ENCODE data around the gene TBCD. TPM values are rescaled to one million over a fixed set of nuclear protein-coding genes. Genes with fewer than 3 reads are reported as not detected.

Gene TBCD
- total RNA-seq, 1 donor from 2014 or later: 125 TPM

DNA sequence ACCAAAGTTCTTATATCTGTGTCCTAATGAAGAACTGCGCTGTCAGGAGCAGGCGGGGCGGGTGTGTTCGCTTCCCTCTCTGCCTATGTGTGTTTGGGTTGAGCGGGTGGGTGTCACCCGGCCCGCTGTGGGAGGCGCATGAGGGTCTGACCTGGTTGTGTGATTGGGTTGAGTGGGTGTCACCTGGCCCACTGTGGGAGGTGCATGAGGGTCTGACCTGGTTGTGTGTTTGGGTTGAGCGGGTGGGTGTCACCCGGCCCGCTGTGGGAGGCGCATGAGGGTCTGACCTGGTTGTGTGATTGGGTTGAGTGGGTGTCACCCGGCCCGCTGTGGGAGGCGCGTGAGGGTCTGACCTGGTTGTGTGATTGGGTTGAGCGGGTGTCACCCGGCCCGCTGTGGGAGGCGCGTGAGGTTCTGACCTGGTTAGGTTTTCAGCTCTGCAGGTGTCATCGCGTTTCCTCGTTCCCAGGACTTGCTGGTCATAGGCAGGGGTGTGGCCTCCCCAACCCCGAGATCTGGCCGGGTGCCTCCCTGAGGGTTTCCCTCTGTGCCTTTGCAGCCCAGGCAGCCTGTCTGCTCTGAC, 157.5 kb downstream of the TBCD start:
- no peaks in the 10 kb centered on the region for H3K9me3 Mint-ChIP-seq
- no peaks in the 10 kb centered on the region for H3K27me3 Mint-ChIP-seq (ENCODE audit: low read depth)
- intact Hi-C loops (cut with micrococcal nuclease): loop anchor here (10.0 kb wide), 1 partner anchor 65 kb away; the partner anchor contains the start of gene ZNF750
- peaks cover 7% of the 10 kb centered on the region for H3K4me1 Mint-ChIP-seq (ENCODE audit: low read depth)
- H3K27ac Mint-ChIP-seq: no peak overlapping the region
- DNase-seq (ENCODE audit: low spot score): no peak
- H3K4me3 Mint-ChIP-seq (ENCODE audit: low read depth): no peak overlapping the region
- peaks cover 33% of the 10 kb centered on the region for H3K36me3 Mint-ChIP-seq (ENCODE audit: low read depth)

DNA sequence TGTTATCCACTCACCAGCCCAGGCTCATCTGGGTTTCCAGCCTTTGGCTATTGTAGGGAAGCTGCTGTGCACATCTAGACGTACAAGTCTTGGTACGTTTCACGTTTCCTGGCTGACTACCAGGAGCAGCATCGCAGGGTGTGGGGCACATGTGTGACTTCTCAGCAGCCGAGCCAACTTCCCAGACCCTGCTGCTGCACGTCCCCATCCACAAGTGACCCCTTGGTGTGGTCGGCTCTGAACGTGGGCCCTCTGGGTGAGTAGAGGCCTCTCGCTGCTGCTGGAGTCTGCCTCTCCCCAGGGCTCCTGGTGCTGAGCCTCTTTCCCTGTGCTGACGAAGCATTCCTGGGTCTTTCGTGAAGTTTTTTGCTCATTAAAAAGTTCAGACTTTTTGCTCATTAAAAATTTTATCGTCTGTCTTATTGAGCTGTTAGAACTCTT, 158.2 kb downstream of the TBCD start:
- Mint-ChIP-seq H3K4me1 (ENCODE audit: low read depth) (peaks cover 7% of the 10 kb centered on the region), H3K9me3 (no peaks in the 10 kb centered on the region), H3K27ac (no peak overlapping the region), H3K27me3 (ENCODE audit: low read depth) (no peaks in the 10 kb centered on the region), H3K36me3 (ENCODE audit: low read depth) (peaks cover 34% of the 10 kb centered on the region), H3K4me3 (ENCODE audit: low read depth) (no peak overlapping the region)
- intact Hi-C loops (cut with micrococcal nuclease): no loop called here
- DNase-seq (ENCODE audit: low spot score): no peak

DNA sequence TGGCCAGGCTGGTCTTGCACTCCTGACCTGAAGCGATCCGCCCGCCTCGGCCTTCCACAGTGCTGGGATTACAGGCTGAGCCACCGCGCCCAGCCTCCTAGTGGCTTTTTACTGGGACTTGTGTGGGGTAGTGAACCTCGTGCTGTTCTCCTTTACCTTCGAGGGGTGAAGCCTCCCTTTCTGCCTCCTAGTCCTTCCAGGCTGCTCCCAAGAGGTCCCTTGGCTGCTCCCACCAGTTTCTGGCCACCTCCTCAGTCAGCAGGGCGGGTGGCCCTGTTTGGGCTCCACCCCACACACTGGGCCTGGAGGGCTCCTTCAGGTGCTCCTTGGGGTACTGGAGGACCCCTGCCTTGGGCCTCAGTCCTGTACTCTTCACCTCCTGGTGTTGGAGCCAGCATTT, 158.9 kb downstream of the TBCD start:
- H3K36me3 Mint-ChIP-seq (ENCODE audit: low read depth): peaks cover 38% of the 10 kb centered on the region
- no peak for DNase-seq (ENCODE audit: low spot score)
- no peak overlapping the region for H3K4me3 Mint-ChIP-seq (ENCODE audit: low read depth)
- no peak overlapping the region for H3K27ac Mint-ChIP-seq
- intact Hi-C loops (cut with micrococcal nuclease): no loop called here
- H3K4me1 Mint-ChIP-seq (ENCODE audit: low read depth): peaks cover 7% of the 10 kb centered on the region
- H3K9me3 Mint-ChIP-seq: no peaks in the 10 kb centered on the region
- H3K27me3 Mint-ChIP-seq (ENCODE audit: low read depth): no peaks in the 10 kb centered on the region

DNA sequence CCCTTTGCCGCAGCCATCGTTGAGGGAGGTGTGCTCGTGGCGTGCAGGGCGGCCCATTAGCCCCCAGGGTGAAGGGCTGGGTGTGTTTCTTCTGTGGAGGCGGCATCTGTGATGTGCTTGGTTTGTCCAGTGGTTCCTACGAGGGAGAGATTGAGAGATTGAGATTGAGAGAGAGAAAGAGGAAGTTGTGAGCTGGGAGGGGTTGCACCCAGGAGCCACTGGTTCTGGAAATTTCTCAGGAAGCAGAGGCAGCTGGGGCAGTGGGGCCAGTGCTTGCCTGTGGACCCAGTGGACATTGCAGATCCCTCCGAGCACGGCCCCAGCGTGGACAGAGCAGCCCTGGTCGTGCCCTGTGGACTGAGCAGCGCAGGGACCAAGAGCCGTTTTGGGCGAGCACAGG, 160.0 kb downstream of the TBCD start:
- peaks cover 48% of the 10 kb centered on the region for H3K36me3 Mint-ChIP-seq (ENCODE audit: low read depth)
- DNase-seq (ENCODE audit: low spot score): no peak
- peak overlapping the region; percentile 31 for H3K27ac Mint-ChIP-seq
- no peaks in the 10 kb centered on the region for H3K9me3 Mint-ChIP-seq
- H3K4me3 Mint-ChIP-seq (ENCODE audit: low read depth): no peak overlapping the region
- H3K27me3 Mint-ChIP-seq (ENCODE audit: low read depth): no peaks in the 10 kb centered on the region
- intact Hi-C loops (cut with micrococcal nuclease): no loop called here
- peaks cover 14% of the 10 kb centered on the region for H3K4me1 Mint-ChIP-seq (ENCODE audit: low read depth)

DNA sequence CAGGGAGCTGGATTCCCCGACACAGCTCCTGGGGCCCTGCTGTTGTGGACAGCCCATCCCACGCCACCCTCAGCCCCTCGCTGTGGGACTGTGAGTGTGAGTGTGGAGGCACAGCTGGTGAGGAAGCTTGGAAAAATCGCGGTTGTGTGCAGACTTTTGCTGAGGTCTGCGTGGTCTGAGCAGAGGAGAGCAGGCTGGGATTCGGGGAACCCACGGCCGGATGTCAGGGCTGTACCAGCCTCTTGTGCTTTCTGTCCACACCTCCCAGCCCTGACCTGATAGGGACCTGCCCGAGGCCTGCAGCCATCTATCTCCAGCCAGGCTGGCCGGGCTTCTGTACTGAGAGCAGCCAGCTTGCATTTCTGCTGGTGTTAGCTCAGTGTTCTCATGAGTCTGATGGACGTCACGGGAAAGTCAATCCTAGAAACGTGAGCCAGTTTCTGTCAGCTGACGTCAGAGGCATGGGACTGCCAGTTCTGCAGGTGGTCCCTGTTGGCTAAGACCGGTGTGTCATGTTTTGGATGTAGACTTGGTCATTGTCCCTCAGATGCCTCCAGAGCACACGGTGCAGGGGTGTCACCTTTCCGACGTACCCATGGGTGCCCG, 160.7 kb downstream of the TBCD start:
- peaks cover 48% of the 10 kb centered on the region for H3K36me3 Mint-ChIP-seq (ENCODE audit: low read depth)
- H3K4me3 Mint-ChIP-seq (ENCODE audit: low read depth): no peak overlapping the region
- H3K27ac Mint-ChIP-seq: no peak overlapping the region
- no peaks in the 10 kb centered on the region for H3K27me3 Mint-ChIP-seq (ENCODE audit: low read depth)
- no peaks in the 10 kb centered on the region for H3K9me3 Mint-ChIP-seq
- DNase-seq (ENCODE audit: low spot score): no peak
- H3K4me1 Mint-ChIP-seq (ENCODE audit: low read depth): peaks cover 14% of the 10 kb centered on the region
- intact Hi-C loops (cut with micrococcal nuclease): no loop called here

DNA sequence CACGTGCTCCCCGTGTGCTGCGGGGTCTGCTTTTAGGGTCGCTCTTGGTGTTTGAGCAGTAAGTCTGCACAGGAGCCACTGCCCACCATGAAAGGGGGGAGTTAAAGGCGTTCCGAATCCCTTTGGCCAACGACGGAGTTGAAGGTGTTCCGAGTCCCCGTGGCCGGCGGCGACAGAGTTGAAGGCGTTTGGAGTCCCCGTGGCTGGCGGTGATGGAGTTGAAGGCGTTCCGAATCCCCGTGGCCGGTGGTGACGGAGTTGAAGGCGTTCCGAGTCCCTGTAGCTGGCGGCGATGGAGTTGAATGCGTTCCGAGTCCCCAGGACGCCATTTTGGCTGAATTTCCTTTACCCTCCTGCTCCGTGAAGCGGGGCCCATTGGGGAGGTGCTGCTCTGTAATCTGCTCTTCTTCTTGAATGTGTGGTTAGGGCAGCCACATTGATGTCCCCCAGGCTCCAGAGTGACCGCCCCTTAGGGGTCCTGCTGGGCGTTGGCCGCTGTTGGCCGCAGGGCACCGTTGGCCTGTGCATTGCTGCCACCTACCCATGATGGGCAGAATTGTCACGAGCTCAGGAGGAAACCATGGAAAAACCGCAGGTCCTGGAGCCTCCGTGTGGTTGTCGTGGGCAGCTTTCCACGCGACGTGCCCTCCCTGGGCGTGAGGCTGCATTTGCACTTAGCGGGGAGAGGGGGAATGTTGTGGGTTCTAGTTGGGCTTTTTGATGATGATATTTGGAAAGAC, 161.6 kb downstream of the TBCD start:
- H3K27me3 Mint-ChIP-seq (ENCODE audit: low read depth): no peaks in the 10 kb centered on the region
- intact Hi-C loops (cut with micrococcal nuclease): no loop called here
- no peak overlapping the region for H3K4me3 Mint-ChIP-seq (ENCODE audit: low read depth)
- peaks cover 14% of the 10 kb centered on the region for H3K4me1 Mint-ChIP-seq (ENCODE audit: low read depth)
- no peaks in the 10 kb centered on the region for H3K9me3 Mint-ChIP-seq
- H3K27ac Mint-ChIP-seq: no peak overlapping the region
- H3K36me3 Mint-ChIP-seq (ENCODE audit: low read depth): peaks cover 42% of the 10 kb centered on the region
- no peak for DNase-seq (ENCODE audit: low spot score)

DNA sequence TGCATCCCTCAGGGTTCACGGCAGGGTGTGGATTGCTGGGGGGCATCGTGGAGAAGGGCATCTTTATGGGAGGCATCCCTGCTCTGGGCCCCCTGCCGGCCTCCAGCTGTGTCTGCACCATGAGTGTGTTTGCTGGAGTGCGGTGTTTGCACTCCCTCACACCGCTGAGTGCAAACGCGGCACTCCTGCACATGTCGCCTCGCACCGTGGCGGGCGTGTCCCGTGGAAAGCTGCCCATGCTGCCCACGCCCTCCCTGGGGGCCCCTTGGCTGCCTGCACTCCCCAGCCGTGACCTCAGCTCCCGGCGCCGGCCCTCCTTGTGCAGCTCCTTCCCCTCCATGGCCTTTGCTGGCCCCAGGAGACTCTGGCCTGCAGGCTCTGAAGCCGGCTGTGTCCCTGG, 162.5 kb downstream of the TBCD start:
- Mint-ChIP-seq H3K9me3 (no peaks in the 10 kb centered on the region), H3K4me3 (ENCODE audit: low read depth) (no peak overlapping the region), H3K27ac (no peak overlapping the region), H3K27me3 (ENCODE audit: low read depth) (no peaks in the 10 kb centered on the region), H3K36me3 (ENCODE audit: low read depth) (peaks cover 39% of the 10 kb centered on the region), H3K4me1 (ENCODE audit: low read depth) (peaks cover 14% of the 10 kb centered on the region)
- intact Hi-C loops (cut with micrococcal nuclease): no loop called here
- no peak for DNase-seq (ENCODE audit: low spot score)

DNA sequence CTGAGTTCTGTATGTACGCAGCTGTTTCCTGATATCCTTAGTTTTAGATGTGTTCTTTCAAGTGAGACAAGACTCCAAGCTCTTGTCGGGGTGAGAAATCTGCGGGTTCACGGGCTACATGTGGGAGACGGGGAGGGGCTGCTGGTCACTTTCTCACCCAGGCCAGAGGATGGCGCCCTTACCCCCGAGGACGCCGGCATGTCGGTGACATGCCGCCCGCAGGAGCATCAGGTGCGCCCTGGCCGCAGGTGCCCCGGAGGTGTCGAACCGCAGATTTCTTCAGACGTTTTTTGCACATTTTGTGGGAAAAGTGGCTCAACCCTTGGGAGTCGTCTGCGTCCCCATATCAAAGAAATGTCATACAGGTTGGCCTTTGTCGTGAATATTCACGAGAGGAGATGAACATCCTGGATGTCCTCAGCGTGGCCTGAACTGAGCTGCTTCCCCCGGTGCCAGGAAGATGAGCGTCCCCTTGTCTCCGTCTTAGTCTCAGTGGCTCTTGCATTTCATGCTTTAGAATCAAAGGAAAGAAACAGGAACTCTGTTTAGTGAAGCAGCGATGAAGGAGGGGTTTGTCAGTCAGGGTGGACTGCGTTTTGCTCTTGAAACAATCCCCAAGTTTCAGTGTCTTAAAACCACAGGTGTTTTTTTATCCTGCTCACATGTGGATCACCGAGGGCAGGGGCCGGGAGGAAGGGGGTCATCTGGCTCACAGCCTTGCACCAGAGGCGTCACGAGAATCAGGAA, 163.3 kb downstream of the TBCD start:
- Mint-ChIP-seq H3K27ac (no peak overlapping the region), H3K9me3 (no peaks in the 10 kb centered on the region), H3K4me3 (ENCODE audit: low read depth) (no peak overlapping the region), H3K4me1 (ENCODE audit: low read depth) (peaks cover 12% of the 10 kb centered on the region), H3K36me3 (ENCODE audit: low read depth) (peaks cover 35% of the 10 kb centered on the region), H3K27me3 (ENCODE audit: low read depth) (no peaks in the 10 kb centered on the region)
- intact Hi-C loops (cut with micrococcal nuclease): no loop called here
- no peak for DNase-seq (ENCODE audit: low spot score)

DNA sequence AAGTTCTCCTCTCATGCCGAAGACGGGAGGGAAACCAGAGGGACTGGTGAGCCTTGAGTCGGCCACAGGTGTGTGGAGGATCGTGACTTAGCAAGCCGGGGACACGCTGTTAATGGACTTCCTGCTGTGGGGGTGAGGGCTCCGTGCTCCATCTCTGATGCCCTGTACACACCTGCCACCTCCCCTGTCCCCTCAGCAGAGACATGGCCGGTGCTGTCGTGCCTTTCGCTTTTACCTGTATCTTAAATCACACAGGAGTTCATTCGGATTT, 163.8 kb downstream of the TBCD start:
- Mint-ChIP-seq H3K4me3 (ENCODE audit: low read depth) (no peak overlapping the region), H3K27me3 (ENCODE audit: low read depth) (no peaks in the 10 kb centered on the region), H3K4me1 (ENCODE audit: low read depth) (peaks cover 12% of the 10 kb centered on the region), H3K9me3 (no peaks in the 10 kb centered on the region), H3K36me3 (ENCODE audit: low read depth) (peaks cover 35% of the 10 kb centered on the region), H3K27ac (no peak overlapping the region)
- DNase-seq (ENCODE audit: low spot score): no peak
- intact Hi-C loops (cut with micrococcal nuclease): loop anchor here (2.0 kb wide), 1 partner anchor 133 kb away; no protein-coding TSS in a partner anchor

DNA sequence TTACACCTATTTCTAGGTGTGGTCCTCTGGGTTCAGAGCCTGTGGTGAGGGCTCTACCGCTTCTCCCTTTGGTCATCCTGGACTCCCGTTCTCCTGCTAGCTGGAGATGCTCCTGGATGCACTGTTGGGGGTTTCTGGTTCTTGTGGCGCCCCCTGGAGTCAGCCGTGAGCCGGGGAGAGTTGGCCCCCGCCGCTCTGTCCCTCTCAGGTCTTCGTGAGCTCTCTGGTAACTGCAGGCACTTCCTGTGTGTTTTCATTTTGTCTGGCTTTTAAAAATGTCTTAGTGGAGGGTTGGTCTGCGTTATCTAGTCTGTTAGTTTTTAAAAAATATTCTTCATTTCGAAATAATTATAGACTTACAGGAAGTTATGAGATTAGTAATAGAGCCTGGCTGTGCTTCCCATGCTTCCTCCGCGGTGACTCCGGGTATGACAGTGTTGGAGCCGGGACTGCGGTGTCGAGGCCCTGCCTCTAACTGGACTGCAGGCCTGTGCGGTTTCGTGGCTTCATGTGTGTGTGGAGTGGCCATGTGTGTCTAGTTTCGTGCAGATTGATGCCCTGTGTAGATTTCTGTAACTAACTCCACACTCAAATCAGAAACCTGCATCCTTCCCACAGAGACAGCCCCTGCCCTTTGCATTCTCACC, 166.0 kb downstream of the TBCD start:
- no peak for DNase-seq (ENCODE audit: low spot score)
- Mint-ChIP-seq H3K4me3 (ENCODE audit: low read depth) (no peak overlapping the region), H3K27me3 (ENCODE audit: low read depth) (no peaks in the 10 kb centered on the region), H3K27ac (no peak overlapping the region), H3K4me1 (ENCODE audit: low read depth) (peaks cover 9% of the 10 kb centered on the region), H3K9me3 (no peaks in the 10 kb centered on the region), H3K36me3 (ENCODE audit: low read depth) (peaks cover 33% of the 10 kb centered on the region)
- intact Hi-C loops (cut with micrococcal nuclease): loop anchor here (2.0 kb wide), 1 partner anchor 135 kb away; no protein-coding TSS in a partner anchor

DNA sequence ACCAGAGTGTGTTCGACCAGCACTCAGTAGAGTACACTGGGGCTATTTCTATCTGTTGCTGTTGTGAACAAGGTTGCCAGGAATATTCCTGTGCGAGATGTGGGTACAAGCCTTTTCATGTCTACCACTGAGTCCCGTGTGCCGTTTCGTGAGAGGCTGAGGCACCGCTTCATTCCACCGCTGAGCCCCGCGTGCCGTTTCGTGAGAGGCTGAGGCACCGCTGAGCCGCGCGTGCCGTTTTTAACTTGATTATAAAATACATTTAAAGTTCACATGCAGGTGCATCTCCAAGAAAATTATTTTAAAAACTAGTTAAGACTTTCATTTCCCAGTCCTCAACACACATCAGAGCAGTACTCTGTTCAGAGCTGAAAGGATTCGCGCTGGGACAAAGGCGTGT, 166.6 kb downstream of the TBCD start:
- Mint-ChIP-seq H3K9me3 (no peaks in the 10 kb centered on the region), H3K36me3 (ENCODE audit: low read depth) (peaks cover 37% of the 10 kb centered on the region), H3K27ac (no peak overlapping the region), H3K4me1 (ENCODE audit: low read depth) (peaks cover 9% of the 10 kb centered on the region), H3K4me3 (ENCODE audit: low read depth) (no peak overlapping the region), H3K27me3 (ENCODE audit: low read depth) (no peaks in the 10 kb centered on the region)
- intact Hi-C loops (cut with micrococcal nuclease): no loop called here
- no peak for DNase-seq (ENCODE audit: low spot score)

DNA sequence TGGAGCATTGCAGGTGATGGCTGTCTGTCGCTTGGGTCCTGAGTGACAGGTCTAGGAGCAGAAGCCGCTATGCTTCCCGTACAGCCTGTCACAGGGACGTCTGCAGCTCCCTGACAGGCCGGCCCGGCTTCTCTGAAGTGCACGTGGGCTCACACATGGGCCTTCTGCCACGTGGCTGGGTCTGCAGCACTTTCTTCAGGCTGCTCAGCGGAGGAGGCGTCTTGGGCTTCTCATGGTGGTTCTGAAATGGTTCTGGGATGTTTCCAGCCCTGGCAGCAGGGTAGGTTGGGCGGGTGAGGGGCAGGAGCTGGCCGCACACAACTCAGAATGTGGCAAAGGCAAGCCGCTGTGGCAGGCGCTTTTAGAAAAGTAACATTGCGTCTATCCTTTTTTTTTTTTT, 168.3 kb downstream of the TBCD start:
- Mint-ChIP-seq H3K4me3 (ENCODE audit: low read depth) (no peak overlapping the region), H3K27ac (no peak overlapping the region), H3K4me1 (ENCODE audit: low read depth) (peaks cover 9% of the 10 kb centered on the region), H3K9me3 (no peaks in the 10 kb centered on the region), H3K27me3 (ENCODE audit: low read depth) (no peaks in the 10 kb centered on the region), H3K36me3 (ENCODE audit: low read depth) (peaks cover 34% of the 10 kb centered on the region)
- intact Hi-C loops (cut with micrococcal nuclease): no loop called here
- no peak for DNase-seq (ENCODE audit: low spot score)
